HUES6 (cell line): ENCODE results near the gene GLG1.
"Not testable (repeated sequence)": the region's sequence is repeated elsewhere in the genome, so short reads cannot be mapped to it uniquely, and the experiment has no call there.

Experiments
- H3K27ac ChIP-seq: 2 replicates; pipeline ENCODE4 v1.7.0; 2013; ENCODE audit warnings: low read depth, mild to moderate bottlenecking, low read length, inconsistent platforms
- H3K27me3 ChIP-seq: 2 replicates; pipeline ENCODE4 v1.6.1; 2013; ENCODE audit warnings: low read length; ENCODE audit not compliant: control insufficient read depth, insufficient read depth
- H3K36me3 ChIP-seq: 2 replicates; pipeline ENCODE4 v1.6.1; 2013; ENCODE audit warnings: low read length; ENCODE audit not compliant: control insufficient read depth, insufficient read depth
- H3K4me1 ChIP-seq: 2 replicates; pipeline ENCODE4 v1.6.1; 2013; ENCODE audit warnings: low read length; ENCODE audit not compliant: control insufficient read depth, insufficient read depth
- H3K4me3 ChIP-seq: 2 replicates; pipeline ENCODE4 v1.5.1; 2013; ENCODE audit warnings: low read depth, low read length
- H3K9ac ChIP-seq: one replicate; pipeline ENCODE4 v1.6.1; 2013; ENCODE audit warnings: mild to moderate bottlenecking, low read length
- H3K9me3 ChIP-seq: 2 replicates; pipeline ENCODE4 v1.6.1; 2013; ENCODE audit warnings: low read depth, low read length; ENCODE audit not compliant: control insufficient read depth, insufficient read depth

The GLG1 gene

GRCh38 chr16:74413920-74414319, 193.0 kb downstream of the GLG1 start:
- H3K4me3 ChIP-seq, H3K27ac ChIP-seq, H3K4me1 ChIP-seq, H3K27me3 ChIP-seq, H3K9me3 ChIP-seq, H3K9ac ChIP-seq, H3K36me3 ChIP-seq: not testable (repeated sequence)

- H3K9me3 ChIP-seq, H3K27ac ChIP-seq, H3K27me3 ChIP-seq, H3K9ac ChIP-seq, H3K4me3 ChIP-seq, H3K4me1 ChIP-seq, H3K36me3 ChIP-seq: not testable (repeated sequence)
Observed at GRCh38 chr16:74413485-74413884, 193.4 kb downstream of the GLG1 start.

- H3K36me3 ChIP-seq, H3K4me3 ChIP-seq, H3K27ac ChIP-seq, H3K9me3 ChIP-seq, H3K9ac ChIP-seq, H3K4me1 ChIP-seq, H3K27me3 ChIP-seq: not testable (repeated sequence)
Observed at GRCh38 chr16:74412775-74413390, 194.0 kb downstream of the GLG1 start.

- not testable (repeated sequence) for H3K4me1 ChIP-seq, H3K27me3 ChIP-seq, H3K36me3 ChIP-seq, H3K27ac ChIP-seq, H3K9ac ChIP-seq, H3K9me3 ChIP-seq, H3K4me3 ChIP-seq
Observed at GRCh38 chr16:74412138-74412774, 194.7 kb downstream of the GLG1 start.

DNA sequence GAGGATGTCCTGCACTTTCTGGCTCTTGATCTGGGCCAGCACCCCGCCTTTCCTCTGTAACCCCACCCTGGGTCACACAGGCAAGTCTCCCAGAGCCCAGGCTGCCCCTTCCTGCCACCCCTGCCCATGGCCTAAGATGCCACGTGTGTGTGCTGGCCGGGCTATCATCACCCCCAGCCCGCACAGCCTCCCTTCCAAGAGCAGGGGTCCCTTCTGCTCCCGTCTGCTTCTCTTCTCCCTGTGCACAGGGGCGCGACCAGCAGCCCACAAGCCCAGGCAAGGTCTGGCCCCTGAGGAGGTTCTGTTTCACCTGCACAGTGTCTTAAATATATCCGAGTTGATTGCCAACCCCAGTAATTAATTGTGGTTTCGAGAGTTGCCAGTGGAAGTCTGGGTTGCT, 195.9 kb downstream of the GLG1 start:
- H3K4me3 ChIP-seq, H3K9ac ChIP-seq, H3K27ac ChIP-seq, H3K27me3 ChIP-seq, H3K36me3 ChIP-seq, H3K4me1 ChIP-seq, H3K9me3 ChIP-seq: not testable (repeated sequence)

DNA sequence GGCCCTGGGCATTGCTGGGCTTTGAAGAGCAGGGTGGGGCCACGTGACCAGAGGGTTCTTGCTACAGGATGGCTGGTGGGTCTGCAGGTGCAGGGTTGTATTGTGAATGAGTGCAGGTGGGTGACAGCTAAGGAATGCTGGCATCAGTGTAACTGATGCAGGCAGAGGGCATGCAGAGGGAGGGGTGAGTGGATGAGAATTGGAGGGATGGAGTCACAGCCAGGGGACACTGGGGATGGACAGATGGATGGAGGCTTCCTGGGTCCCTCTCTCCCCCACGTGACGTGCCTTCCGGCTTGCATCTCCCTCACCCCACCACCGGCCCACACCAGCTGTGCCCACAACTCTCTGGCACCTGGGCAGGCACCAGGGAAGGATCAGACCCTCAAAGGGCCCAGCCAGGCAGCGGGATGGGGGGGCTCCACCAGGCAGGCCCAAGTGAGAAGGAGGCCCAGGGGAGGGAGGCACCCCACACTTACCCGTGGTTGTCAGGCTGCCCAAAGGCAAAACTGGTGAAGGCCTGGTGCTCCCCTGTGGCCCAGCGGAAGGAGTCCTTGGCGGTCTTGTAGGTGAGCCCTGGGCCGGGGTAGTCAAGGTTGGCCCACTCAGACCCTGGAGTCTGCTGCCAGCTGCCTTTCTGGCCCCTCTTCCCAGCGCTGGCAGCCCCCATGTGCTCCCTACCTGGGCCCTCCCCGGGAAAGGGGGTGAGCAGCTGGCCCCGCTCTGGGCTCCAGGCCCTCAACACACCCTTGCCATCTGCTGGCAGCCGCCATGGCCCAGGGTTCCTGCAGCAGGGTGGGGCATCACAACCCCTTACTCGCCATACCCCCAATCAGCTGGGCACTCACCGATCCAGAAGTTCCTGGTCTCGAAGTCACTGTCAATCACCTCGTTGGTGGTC, 196.6 kb downstream of the GLG1 start:
- H3K9me3 ChIP-seq, H3K9ac ChIP-seq, H3K4me3 ChIP-seq, H3K36me3 ChIP-seq, H3K27ac ChIP-seq, H3K27me3 ChIP-seq, H3K4me1 ChIP-seq: not testable (repeated sequence)

- H3K9me3 ChIP-seq, H3K27ac ChIP-seq, H3K4me3 ChIP-seq, H3K27me3 ChIP-seq, H3K4me1 ChIP-seq, H3K9ac ChIP-seq, H3K36me3 ChIP-seq: not testable (repeated sequence)
Observed at GRCh38 chr16:74409185-74409981, 197.5 kb downstream of the GLG1 start.

GRCh38 chr16:74407362-74407705, 199.6 kb downstream of the GLG1 start:
- not testable (repeated sequence) for H3K36me3 ChIP-seq, H3K4me1 ChIP-seq, H3K9me3 ChIP-seq, H3K27me3 ChIP-seq, H3K27ac ChIP-seq
- peak overlapping the region; percentile 44 for H3K9ac ChIP-seq
- H3K4me3 ChIP-seq = peak overlapping the region; percentile 54

- not testable (repeated sequence) for H3K4me1 ChIP-seq, H3K36me3 ChIP-seq, H3K27ac ChIP-seq, H3K27me3 ChIP-seq, H3K9me3 ChIP-seq
- peak overlapping the region; percentile 54 for H3K4me3 ChIP-seq
- H3K9ac ChIP-seq = peak overlapping the region; percentile 44
Observed at GRCh38 chr16:74406600-74407361, 200.1 kb downstream of the GLG1 start.

DNA sequence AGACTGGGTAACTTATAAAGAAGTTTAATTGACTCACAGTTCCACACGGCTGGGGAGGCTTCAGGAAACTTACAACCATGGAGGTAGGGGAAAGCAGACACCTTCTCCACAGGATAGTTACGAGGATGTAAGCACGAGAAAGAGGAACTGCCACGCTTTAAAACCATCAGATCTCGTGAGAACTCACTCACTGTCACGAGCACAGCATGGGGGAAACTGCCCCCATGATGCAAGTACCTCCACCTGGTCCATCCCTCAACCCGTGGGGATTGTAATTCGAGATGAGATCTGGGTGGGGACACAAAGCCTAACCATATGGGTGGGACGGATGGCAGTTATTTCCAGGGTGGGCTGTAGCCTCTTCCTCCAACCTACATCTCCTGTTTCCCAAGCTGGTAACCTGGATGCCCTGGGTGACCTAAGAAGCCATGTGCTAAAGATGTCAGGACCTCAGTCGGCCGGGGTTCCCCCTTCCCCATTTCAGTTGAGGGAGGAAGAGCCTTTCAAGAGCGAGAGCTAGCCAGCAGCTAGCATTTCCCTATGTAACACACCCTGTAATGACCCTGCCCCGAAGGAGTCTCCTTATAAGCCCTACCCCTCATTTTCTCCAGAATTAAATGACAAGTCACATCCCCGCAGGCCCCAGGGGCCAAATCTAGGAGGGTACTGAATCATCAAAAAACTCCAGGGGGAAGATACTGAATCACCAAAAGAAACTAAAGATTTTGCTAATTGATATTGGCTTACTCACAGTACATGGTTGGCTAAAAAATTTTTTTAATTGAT, 202.6 kb downstream of the GLG1 start:
- H3K27ac ChIP-seq, H3K4me1 ChIP-seq, H3K4me3 ChIP-seq, H3K9ac ChIP-seq, H3K36me3 ChIP-seq, H3K27me3 ChIP-seq, H3K9me3 ChIP-seq: not testable (repeated sequence)
